HepG2 (cell line): ENCODE measurements around the gene AMER1.

Experiments
- ATF7 ChIP-seq, 2 experiments: fragments of 450-650 bp in 1 of 2; sonication (generic) in 1 of 2; formaldehyde crosslinking in 1 of 2; IDR thresholded peaks; 2 replicates each; pipeline versions ENCODE4 v1.4.0 to v1.6.1; 2016 to 2020; ENCODE audit warnings: antibody characterized with exemption in 1 of 2, mild to moderate bottlenecking in 1 of 2, missing genetic modification reagents in 1 of 2
- CTCF ChIP-seq: sonication (generic); formaldehyde crosslinking; IDR thresholded peaks from 2 replicates; pipeline ENCODE4 v1.5.0; 2020; ENCODE audit warnings: mild to moderate bottlenecking, missing genetic modification reagents, moderate library complexity
- FOXA1 ChIP-seq, 2 experiments: fragments of 450-650 bp in 1 of 2; sonication (generic) in 1 of 2; formaldehyde crosslinking in 1 of 2; IDR thresholded peaks; 2 replicates each; pipeline versions ENCODE4 v1.4.0 to v1.6.1; 2016 to 2020; ENCODE audit warnings: missing genetic modification reagents in 1 of 2
- IRX3 ChIP-seq: sonication (generic); formaldehyde crosslinking; IDR thresholded peaks from 2 replicates; pipeline ENCODE4 v1.8.1; 2023; ENCODE audit warnings: mild to moderate bottlenecking, low read depth, missing genetic modification reagents, borderline replicate concordance
- LCORL ChIP-seq, 2 experiments: fragments of 450-650 bp in 1 of 2; sonication (generic) in 1 of 2; formaldehyde crosslinking in 1 of 2; IDR thresholded peaks; 2 replicates each; pipeline versions ENCODE4 v1.5.0 to v1.6.1; 2017 to 2020; ENCODE audit warnings: antibody characterized with exemption in 1 of 2, missing genetic modification reagents in 1 of 2
- MAZ ChIP-seq, 2 experiments: sonication (generic) in 1 of 2; formaldehyde crosslinking in 1 of 2; IDR thresholded peaks; 2 replicates each; pipeline versions ENCODE4 v1.5.0 to v1.6.1; 2012 to 2020; ENCODE audit warnings: low read depth in 2 of 2, mild to moderate bottlenecking in 2 of 2, borderline replicate concordance in 1 of 2, improper control_type of control experiment in 1 of 2, low read length in 1 of 2, missing genetic modification reagents in 1 of 2, moderate library complexity in 1 of 2
- NFAT5 ChIP-seq: sonication (generic); formaldehyde crosslinking; IDR thresholded peaks from 2 replicates; pipeline ENCODE4 v1.4.0; 2020; ENCODE audit warnings: missing genetic modification reagents
- TERF1 ChIP-seq: sonication (generic); formaldehyde crosslinking; IDR thresholded peaks from 2 replicates; pipeline ENCODE4 v1.8.0; 2022; ENCODE audit warnings: mild to moderate bottlenecking, missing genetic modification reagents, moderate library complexity
- ZFP82 ChIP-seq: sonication (generic); formaldehyde crosslinking; IDR thresholded peaks from 2 replicates; pipeline ENCODE4 v1.5.1; 2020; ENCODE audit warnings: mild to moderate bottlenecking, missing genetic modification reagents, borderline replicate concordance
- ZNF121 ChIP-seq: sonication (generic); formaldehyde crosslinking; IDR thresholded peaks from 2 replicates; pipeline ENCODE4 v1.5.0; 2020; ENCODE audit warnings: mild to moderate bottlenecking, missing genetic modification reagents
- ZNF207 ChIP-seq: fragments of 450-650 bp; IDR thresholded peaks from 2 replicates; pipeline ENCODE4 v1.6.1; 2016; ENCODE audit warnings: antibody characterized with exemption, borderline replicate concordance
- ZNF274 ChIP-seq: sonication (generic); formaldehyde crosslinking; IDR thresholded peaks from 2 replicates; pipeline ENCODE4 v1.5.1; 2020; ENCODE audit warnings: mild to moderate bottlenecking, missing genetic modification reagents

- TF ChIP-seq FOXA1 (IDR thresholded peaks at IDR 0.05) (no peak), FOXA1 (CRISPR knock-in tag; IDR thresholded peaks at IDR 0.05) (no peak), LCORL (IDR thresholded peaks at IDR 0.05) (no peak), LCORL (CRISPR knock-in tag; IDR thresholded peaks at IDR 0.05) (no peak), NFAT5 (no peak), CTCF (CRISPR knock-in tag) (no peak), ATF7 (IDR thresholded peaks at IDR 0.05) (no peak), ATF7 (CRISPR knock-in tag; IDR thresholded peaks at IDR 0.05) (no peak), ZNF207 (no peak), ZNF274 (CRISPR knock-in tag) (no peak), ZNF121 (CRISPR knock-in tag) (no peak), MAZ (IDR thresholded peaks at IDR 0.05; ENCODE audit: borderline replicate concordance, low read depth, low read length) (no peak), MAZ (CRISPR knock-in tag; IDR thresholded peaks at IDR 0.05; ENCODE audit: low read depth) (no peak), ZFP82 (CRISPR knock-in tag) (no peak), IRX3 (CRISPR knock-in tag) (no peak), TERF1 (CRISPR knock-in tag) (no peak)
Observed at GRCh38 chrX:64187762-64188150, 17.8 kb downstream of the AMER1 start.
